ENCODE measurements around the gene GABRD. TPM values are rescaled to one million over a fixed set of nuclear protein-coding genes. Genes with fewer than 3 reads are reported as not detected.

GABRD gene
- total RNA-seq, 4 donors from 2014 or later, result 0.57 to 5.4 (median 1.8) TPM; not detected in 1

DNA sequence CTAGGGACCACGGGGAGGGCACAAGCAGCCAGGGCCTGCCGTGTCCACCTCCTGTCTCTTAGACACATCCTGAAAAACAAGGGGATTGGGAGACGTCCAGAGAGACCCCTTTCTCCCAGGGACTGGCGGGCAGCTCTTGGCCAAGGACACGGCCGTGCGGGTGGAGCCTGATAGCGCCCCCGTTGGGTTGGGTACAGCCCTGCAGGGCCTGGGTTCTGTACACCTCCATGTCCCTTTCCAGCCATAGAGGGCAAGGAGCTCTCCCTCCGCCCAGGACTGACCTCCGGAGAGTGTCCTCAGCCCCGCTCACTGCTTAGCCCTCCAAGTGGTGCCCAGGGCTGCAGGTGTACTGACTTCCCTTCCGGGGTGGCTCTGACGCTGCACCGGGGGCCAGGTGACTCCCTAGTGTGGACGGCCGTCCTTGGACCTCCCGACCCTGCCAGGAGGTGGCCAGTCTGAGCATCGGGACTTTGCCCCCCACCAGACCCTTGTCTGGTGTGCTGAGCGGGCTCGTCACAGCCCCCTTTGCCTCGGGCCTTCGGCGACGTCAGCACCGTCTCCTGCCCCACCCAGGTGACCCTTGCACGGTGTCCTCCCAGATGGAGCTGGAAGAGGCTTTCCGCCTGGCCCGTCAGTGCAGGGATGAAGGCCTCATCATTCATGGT is 36.9 kb downstream of the GABRD start:
- Histone ChIP-seq H3K27me3 (peaks cover 0 to 11% (median 0%) of the 10 kb centered on the region in 4 donors), H3K9me3 (no peaks in the 10 kb centered on the region), H3K27ac (no peak overlapping the region), H3K36me3 (peaks cover 0 to 53% (median 0%) of the 10 kb centered on the region in 3 donors), H3K4me1 (peaks cover 0 to 25% (median 0%) of the 10 kb centered on the region in 3 donors), H3K4me3 (no peak overlapping the region)
- 89 to 92% methylated on average over 3 to 10 of the region's 29 CpGs for WGBS, 2 donors
- intact Hi-C loops (cut with DNase I), result no loop called here
- no peak for TF ChIP-seq POLR2A (IDR thresholded peaks at IDR 0.05)
- TF ChIP-seq, protein P1, sequence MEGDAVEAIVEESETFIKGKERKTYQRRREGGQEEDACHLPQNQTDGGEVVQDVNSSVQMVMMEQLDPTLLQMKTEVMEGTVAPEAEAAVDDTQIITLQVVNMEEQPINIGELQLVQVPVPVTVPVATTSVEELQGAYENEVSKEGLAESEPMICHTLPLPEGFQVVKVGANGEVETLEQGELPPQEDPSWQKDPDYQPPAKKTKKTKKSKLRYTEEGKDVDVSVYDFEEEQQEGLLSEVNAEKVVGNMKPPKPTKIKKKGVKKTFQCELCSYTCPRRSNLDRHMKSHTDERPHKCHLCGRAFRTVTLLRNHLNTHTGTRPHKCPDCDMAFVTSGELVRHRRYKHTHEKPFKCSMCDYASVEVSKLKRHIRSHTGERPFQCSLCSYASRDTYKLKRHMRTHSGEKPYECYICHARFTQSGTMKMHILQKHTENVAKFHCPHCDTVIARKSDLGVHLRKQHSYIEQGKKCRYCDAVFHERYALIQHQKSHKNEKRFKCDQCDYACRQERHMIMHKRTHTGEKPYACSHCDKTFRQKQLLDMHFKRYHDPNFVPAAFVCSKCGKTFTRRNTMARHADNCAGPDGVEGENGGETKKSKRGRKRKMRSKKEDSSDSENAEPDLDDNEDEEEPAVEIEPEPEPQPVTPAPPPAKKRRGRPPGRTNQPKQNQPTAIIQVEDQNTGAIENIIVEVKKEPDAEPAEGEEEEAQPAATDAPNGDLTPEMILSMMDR (IDR thresholded peaks at IDR 0.05), result no peak
- DNase-seq, result no peak

DNA sequence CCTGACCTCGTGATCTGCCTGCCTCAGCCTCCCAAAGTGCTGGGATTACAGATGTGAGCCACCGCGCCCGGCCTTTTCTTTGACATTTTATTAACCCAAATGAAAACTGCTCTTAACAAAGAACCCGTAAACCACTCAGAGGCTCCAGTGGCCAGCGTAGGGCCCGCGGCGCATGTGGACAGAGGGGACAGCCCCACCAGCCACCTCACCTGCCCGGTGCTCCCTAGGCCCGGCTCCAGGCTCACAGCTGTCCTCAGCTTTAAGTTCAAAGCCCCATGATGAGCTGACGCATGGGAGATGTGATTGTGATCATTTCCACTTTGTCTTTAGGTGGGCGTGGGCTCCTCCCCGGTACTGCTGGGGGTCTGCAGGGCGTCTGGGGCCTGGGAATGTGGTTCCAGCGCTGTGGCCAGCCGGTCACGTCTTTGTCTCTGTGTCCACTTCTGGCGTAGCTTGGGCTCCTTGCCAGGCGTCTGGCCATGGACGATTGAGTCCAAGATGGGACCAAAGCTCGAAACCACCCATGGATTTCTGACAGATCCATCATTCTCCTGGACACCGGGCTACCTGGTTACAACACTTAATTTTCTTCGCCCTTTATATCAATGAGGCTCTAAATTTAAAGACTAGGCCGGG is 37.9 kb downstream of the GABRD start:
- Histone ChIP-seq H3K36me3 (peaks cover 0 to 64% (median 0%) of the 10 kb centered on the region in 3 donors), H3K9me3 (no peaks in the 10 kb centered on the region), H3K4me1 (peaks cover 0 to 14% (median 0%) of the 10 kb centered on the region in 3 donors), H3K4me3 (no peak overlapping the region), H3K27me3 (peaks cover 0 to under 1% (median 0%) of the 10 kb centered on the region in 4 donors), H3K27ac (no peak overlapping the region)
- intact Hi-C loops (cut with DNase I), result no loop called here
- 89 to 95% methylated on average over 21 of the region's 25 CpGs for WGBS, 2 donors
- no peak for DNase-seq
- TF ChIP-seq POLR2A (IDR thresholded peaks at IDR 0.05), result no peak
- TF ChIP-seq, protein P1 (IDR thresholded peaks at IDR 0.05), result no peak

DNA sequence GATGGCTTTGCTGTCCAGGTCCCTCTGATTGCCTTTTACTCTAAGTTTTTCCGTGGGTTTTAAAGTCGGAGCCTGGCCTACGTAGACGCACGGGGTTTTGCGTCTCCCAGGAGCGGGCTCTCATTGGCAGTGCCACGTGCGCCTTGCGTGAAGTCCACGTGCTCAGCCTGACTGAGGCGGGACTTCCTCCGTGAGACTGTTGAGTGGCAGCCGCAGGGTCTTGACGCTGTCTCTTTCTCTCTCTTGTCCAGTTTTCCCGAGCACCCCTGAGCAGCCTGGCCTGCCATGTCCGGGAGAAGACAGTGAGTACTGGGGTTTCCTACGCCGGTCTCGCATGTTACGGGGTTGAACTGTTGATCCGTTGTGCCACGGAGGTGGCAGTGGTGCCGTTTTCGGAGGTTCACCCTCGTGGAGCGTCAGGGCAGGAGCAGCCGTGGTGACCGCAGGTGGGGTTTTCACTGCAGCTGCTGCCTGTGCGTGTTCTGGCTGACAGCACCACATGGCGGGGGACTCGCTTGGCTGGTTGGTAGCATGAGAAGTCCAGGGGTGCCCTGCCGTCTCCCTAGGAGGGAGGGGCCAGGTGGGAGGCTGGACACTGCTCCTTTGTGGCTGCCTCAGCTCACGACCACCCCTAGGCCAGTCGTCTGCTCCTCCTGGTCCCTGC is 40.3 kb downstream of the GABRD start:
- Histone ChIP-seq H3K27me3 (no peaks in the 10 kb centered on the region), H3K27ac (no peak overlapping the region), H3K36me3 (peaks cover 0 to 74% (median 0%) of the 10 kb centered on the region in 3 donors), H3K4me3 (no peak overlapping the region), H3K9me3 (peaks cover 0 to 3% (median under 1%) of the 10 kb centered on the region in 3 donors), H3K4me1 (no peaks in the 10 kb centered on the region)
- 93 to 96% methylated on average over 16 to 18 of the region's 35 CpGs for WGBS, 2 donors
- no peak for TF ChIP-seq POLR2A (IDR thresholded peaks at IDR 0.05)
- TF ChIP-seq, protein P1 (IDR thresholded peaks at IDR 0.05), result no peak
- intact Hi-C loops (cut with DNase I), result no loop called here
- no peak for DNase-seq

DNA sequence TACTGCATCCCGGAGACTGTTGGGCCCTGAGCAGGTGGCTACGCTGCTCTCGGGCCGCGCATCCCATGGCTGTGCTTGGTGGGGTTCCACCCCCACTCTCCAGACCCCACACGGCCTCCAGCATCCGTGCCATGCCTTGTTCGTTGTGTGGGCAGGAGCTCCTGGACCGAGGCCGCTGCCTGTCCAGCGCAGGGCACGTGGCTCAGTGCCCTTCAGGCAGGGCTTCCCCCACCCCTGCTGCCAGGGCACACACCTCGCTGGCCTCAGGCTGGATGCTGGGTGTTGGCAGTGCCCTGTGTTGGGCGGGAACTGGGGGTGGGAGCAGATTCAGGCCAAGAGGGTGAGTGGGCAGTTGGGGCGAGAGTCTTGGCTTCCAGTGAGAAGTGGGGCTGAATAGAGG is 40.9 kb downstream of the GABRD start:
- H3K27ac ChIP-seq, result no peak overlapping the region
- no peak for DNase-seq
- 88% methylated on average over 7 of the region's 15 CpGs; no CpG with 5 or more reads in 1 of the 2 donors for WGBS, 2 donors
- peaks cover 0 to 81% (median 0%) of the 10 kb centered on the region in 3 donors for H3K36me3 ChIP-seq
- no peak overlapping the region for H3K4me3 ChIP-seq
- no peaks in the 10 kb centered on the region for H3K27me3 ChIP-seq
- peaks cover 0 to 10% (median 7%) of the 10 kb centered on the region in 3 donors for H3K9me3 ChIP-seq
- intact Hi-C loops (cut with DNase I), result no loop called here
- no peaks in the 10 kb centered on the region for H3K4me1 ChIP-seq
- no peak for TF ChIP-seq POLR2A (IDR thresholded peaks at IDR 0.05)
- TF ChIP-seq, protein P1 (IDR thresholded peaks at IDR 0.05), result no peak

DNA sequence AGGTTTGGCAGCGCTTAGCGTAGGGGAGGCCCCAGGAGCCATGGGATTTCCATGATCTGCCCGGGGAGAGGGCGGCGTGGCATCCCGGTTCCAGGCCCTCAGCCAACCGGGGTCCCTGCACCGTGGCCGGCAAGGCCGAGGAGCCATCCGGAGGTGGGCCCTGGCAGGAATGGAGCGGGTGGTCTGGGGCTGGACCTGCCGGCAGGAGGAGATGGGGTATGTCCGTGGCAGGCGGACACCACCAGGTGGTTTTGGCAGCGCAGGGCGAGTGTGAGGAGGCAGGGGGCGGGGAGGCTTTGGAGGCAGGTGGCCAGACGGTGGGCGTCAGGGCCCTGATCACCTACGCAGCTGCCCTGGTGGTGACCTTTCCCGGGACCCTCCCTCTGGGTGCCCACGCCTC is 41.4 kb downstream of the GABRD start:
- Histone ChIP-seq H3K4me1 (no peaks in the 10 kb centered on the region), H3K4me3 (no peak overlapping the region), H3K36me3 (peaks cover 0 to 80% (median 0%) of the 10 kb centered on the region in 3 donors), H3K27ac (no peak overlapping the region), H3K9me3 (peaks cover 0 to 12% (median 10%) of the 10 kb centered on the region in 3 donors), H3K27me3 (no peaks in the 10 kb centered on the region)
- no peak for DNase-seq
- 88 to 96% methylated on average over 2 to 8 of the region's 23 CpGs for WGBS, 2 donors
- TF ChIP-seq POLR2A (IDR thresholded peaks at IDR 0.05), result no peak
- TF ChIP-seq, protein P1 (IDR thresholded peaks at IDR 0.05), result no peak
- intact Hi-C loops (cut with DNase I), result no loop called here

Measured in esophagus squamous epithelium (tissue), 5 donors.